Hair follicle dermal papilla cell (primary cell): Measurements from ENCODE around the gene SPANXN4. TPM values are rescaled to one million over a fixed set of nuclear protein-coding genes. Genes with fewer than 3 reads are reported as not detected.

Experiments
- total RNA-seq: library from RNA; depleted of rRNA; stranded (reverse); fragments of >200 nt; gene quantifications from 2 replicates; pipeline ENCODE4 v1.2.3, GENCODE V29; 2012

The SPANXN4 gene
- not detected in 2 replicates for total RNA-seq

GRCh38 chrX:143025628-143026027 lies at the start of gene SPANXN4:
Gene SPANXN4 (plus strand): TSS chrX:143025928. CDS start chrX:143026015, 87 bp downstream.

